Caco-2 (cell line): ENCODE measurements around the gene CDK14. TPM values are rescaled to one million over a fixed set of nuclear protein-coding genes. Genes with fewer than 3 reads are reported as not detected.

Experiments used
- BruUV-seq: library from RNA; stranded (reverse); fragments of 400-500 nt; replicated peaks from 2 replicates; lab custom pipeline; 2021; lab: Mats Ljungman, UMichigan
- CTCF ChIA-PET: fragments of 300-600 bp; sonication (Branson Sonifier 250); formaldehyde crosslinking; loops from one replicate; lab custom pipeline; 2022; ENCODE audit warnings: antibody characterized with exemption; lab: Charles Lee
- POLR2A ChIA-PET: fragments of 300-600 bp; sonication (Branson Sonifier 250); formaldehyde crosslinking; loops from one replicate; lab custom pipeline; 2022; ENCODE audit warnings: antibody characterized with exemption; lab: Charles Lee
- DNase-seq, 2 experiments: peaks; one replicate each; pipeline versions ENCODE4 v3.0.0 to v3.0.0-alpha.2; 2020 to 2022
- H3K27me3 ChIP-seq: replicated peaks from 2 replicates; pipeline ENCODE4 v1.6.0; 2011; ENCODE audit warnings: low read length; ENCODE audit not compliant: control insufficient read depth, insufficient read depth
- H3K36me3 ChIP-seq: 2 replicates; pipeline ENCODE4 v1.5.1; 2011; ENCODE audit warnings: low read length; ENCODE audit not compliant: control insufficient read depth, insufficient read depth
- H3K4me1 ChIP-seq: fragments of 250-450 bp; sonication (Bioruptor Pico); 2 replicates; pipeline ENCODE4 v1.5.1; 2020; ENCODE audit warnings: mild to moderate bottlenecking
- H3K4me3 ChIP-seq: 2 replicates; pipeline ENCODE4 v1.5.1; 2011; ENCODE audit warnings: low read depth, mild to moderate bottlenecking, control low read depth, low read length
- H3K9me3 ChIP-seq: fragments of 250-450 bp; sonication (Bioruptor Pico); 2 replicates; pipeline ENCODE4 v1.5.1; 2020; ENCODE audit warnings: mild to moderate bottlenecking, moderate library complexity
- H3K27ac Mint-ChIP-seq: one replicate; pipeline ENCODE4 v1.8.0; 2022; ENCODE audit warnings: mixed read lengths; ENCODE audit not compliant: unreplicated experiment
- H3K27me3 Mint-ChIP-seq: one replicate; pipeline ENCODE4 v1.8.0; 2022; ENCODE audit warnings: mixed read lengths; ENCODE audit not compliant: insufficient read depth, unreplicated experiment
- H3K36me3 Mint-ChIP-seq: one replicate; pipeline ENCODE4 v1.8.0; 2022; ENCODE audit warnings: mild to moderate bottlenecking, mixed read lengths; ENCODE audit not compliant: insufficient read depth, unreplicated experiment
- H3K4me1 Mint-ChIP-seq: one replicate; pipeline ENCODE4 v1.8.0; 2022; ENCODE audit warnings: low read depth, mixed read lengths; ENCODE audit not compliant: unreplicated experiment
- H3K4me3 Mint-ChIP-seq: one replicate; pipeline ENCODE4 v1.8.0; 2022; ENCODE audit warnings: mild to moderate bottlenecking, moderate library complexity, mixed read lengths; ENCODE audit not compliant: unreplicated experiment
- H3K9me3 Mint-ChIP-seq: one replicate; pipeline ENCODE4 v1.8.0; 2022; ENCODE audit warnings: mixed read lengths; ENCODE audit not compliant: unreplicated experiment
- CTCF ChIP-seq, 2 experiments: fragments of 200-600 bp in 1 of 2; IDR thresholded peaks; 1 replicate in 1 of 2; 2 replicates in 1 of 2; pipeline versions ENCODE4 v1.5.1 to v1.8.0; 2011 to 2022; ENCODE audit warnings: antibody characterized with exemption in 1 of 2, control low read depth in 1 of 2, inconsistent platforms in 1 of 2, low read depth in 1 of 2, low read length in 1 of 2, mild to moderate bottlenecking in 1 of 2, moderate library complexity in 1 of 2; ENCODE audit not compliant: insufficient read depth in 1 of 2, severe bottlenecking in 1 of 2, unreplicated experiment in 1 of 2
- intact Hi-C: fragments of 100-400 bp; cut with micrococcal nuclease; formaldehyde crosslinking; loops from one replicate; pipeline ENCODE4 v1.10.0; 2022; ENCODE audit not compliant: unreplicated experiment
- total RNA-seq: library from RNA; stranded (reverse); gene quantifications from 2 replicates; pipeline ENCODE4 v1.2.3, GENCODE V29; 2022

Gene CDK14
- total RNA-seq, 1 experiment from 2014 or later: 18.2 TPM

DNA sequence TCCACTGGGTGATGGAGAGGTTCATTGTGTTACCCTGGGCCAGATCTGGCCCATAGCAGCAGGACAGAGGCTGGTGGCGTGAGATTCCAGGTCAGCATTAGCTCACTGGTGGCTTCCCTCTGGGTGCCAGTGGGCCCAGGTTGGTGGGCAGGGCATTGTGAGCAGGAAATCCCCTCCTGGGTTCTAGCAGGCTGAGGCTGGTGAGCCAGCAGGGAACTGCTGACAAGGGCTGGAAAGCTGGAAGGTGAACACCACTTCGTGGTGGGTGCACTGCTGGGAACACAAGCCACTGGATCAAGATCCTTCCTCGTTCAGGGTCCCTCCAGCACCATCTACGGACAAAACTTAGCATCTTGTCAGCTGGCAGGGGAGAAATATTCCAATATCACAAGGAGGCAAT, 408.9 kb downstream of the CDK14 start:
- H3K4me3 ChIP-seq: no peak overlapping the region
- TF ChIP-seq CTCF (IDR thresholded peaks at IDR 0.05; ENCODE audit: insufficient read depth in 1 of 2, low read depth in 1 of 2, low read length in 1 of 2, severe bottlenecking in 1 of 2, unreplicated experiment in 1 of 2): no peak
- no peaks in the 10 kb centered on the region for H3K36me3 Mint-ChIP-seq
- no peaks in the 10 kb centered on the region for H3K36me3 ChIP-seq
- H3K9me3 Mint-ChIP-seq: no peaks in the 10 kb centered on the region
- no peaks in the 10 kb centered on the region for H3K27me3 ChIP-seq
- BruUV-seq: no TSS peak
- no peak overlapping the region for H3K4me3 Mint-ChIP-seq
- ChIA-PET POLR2A (no interaction called here), CTCF (no interaction called here)
- H3K4me1 ChIP-seq: no peaks in the 10 kb centered on the region
- intact Hi-C loops: no loop called here
- no peaks in the 10 kb centered on the region for H3K27me3 Mint-ChIP-seq
- no peak for DNase-seq
- H3K4me1 Mint-ChIP-seq: no peaks in the 10 kb centered on the region
- no peak overlapping the region for H3K27ac Mint-ChIP-seq
- H3K9me3 ChIP-seq: no peaks in the 10 kb centered on the region

- ChIA-PET POLR2A (no interaction called here), CTCF (no interaction called here)
- no peaks in the 10 kb centered on the region for H3K27me3 ChIP-seq
- BruUV-seq: no TSS peak
- no peak for TF ChIP-seq CTCF (IDR thresholded peaks at IDR 0.05; ENCODE audit: insufficient read depth in 1 of 2, low read depth in 1 of 2, low read length in 1 of 2, severe bottlenecking in 1 of 2, unreplicated experiment in 1 of 2)
- no peak overlapping the region for H3K4me3 ChIP-seq
- no peaks in the 10 kb centered on the region for H3K9me3 ChIP-seq
- no peaks in the 10 kb centered on the region for H3K36me3 ChIP-seq
- intact Hi-C loops: no loop called here
- H3K4me3 Mint-ChIP-seq: no peak overlapping the region
- DNase-seq: no peak
- H3K27ac Mint-ChIP-seq: no peak overlapping the region
- H3K4me1 Mint-ChIP-seq: no peaks in the 10 kb centered on the region
- H3K27me3 Mint-ChIP-seq: no peaks in the 10 kb centered on the region
- no peaks in the 10 kb centered on the region for H3K9me3 Mint-ChIP-seq
- H3K36me3 Mint-ChIP-seq: no peaks in the 10 kb centered on the region
- H3K4me1 ChIP-seq: no peaks in the 10 kb centered on the region
Observed at GRCh38 chr7:91005841-91006240, 409.7 kb downstream of the CDK14 start.

GRCh38 chr7:91007371-91007770, 411.2 kb downstream of the CDK14 start:
- H3K9me3 Mint-ChIP-seq: no peaks in the 10 kb centered on the region
- no TSS peak for BruUV-seq
- H3K27me3 Mint-ChIP-seq: no peaks in the 10 kb centered on the region
- Histone ChIP-seq H3K36me3 (no peaks in the 10 kb centered on the region), H3K4me3 (no peak overlapping the region), H3K4me1 (no peaks in the 10 kb centered on the region), H3K27me3 (no peaks in the 10 kb centered on the region), H3K9me3 (no peaks in the 10 kb centered on the region)
- DNase-seq: no peak
- ChIA-PET POLR2A (no interaction called here), CTCF (no interaction called here)
- H3K27ac Mint-ChIP-seq: no peak overlapping the region
- intact Hi-C loops: no loop called here
- H3K4me3 Mint-ChIP-seq: no peak overlapping the region
- no peak for TF ChIP-seq CTCF (IDR thresholded peaks at IDR 0.05; ENCODE audit: insufficient read depth in 1 of 2, low read depth in 1 of 2, low read length in 1 of 2, severe bottlenecking in 1 of 2, unreplicated experiment in 1 of 2)
- no peaks in the 10 kb centered on the region for H3K36me3 Mint-ChIP-seq
- H3K4me1 Mint-ChIP-seq: no peaks in the 10 kb centered on the region
